HG02884 (cell line): ENCODE measurements around the gene DGKD.

Experiments
- ATAC-seq: cut with Tn5 transposase; IDR thresholded peaks from one replicate; pipeline ENCODE4 v1.9.1; 2021; ENCODE audit warnings: mild to moderate bottlenecking, moderate library complexity; ENCODE audit not compliant: unreplicated experiment

The DGKD gene, protein sequence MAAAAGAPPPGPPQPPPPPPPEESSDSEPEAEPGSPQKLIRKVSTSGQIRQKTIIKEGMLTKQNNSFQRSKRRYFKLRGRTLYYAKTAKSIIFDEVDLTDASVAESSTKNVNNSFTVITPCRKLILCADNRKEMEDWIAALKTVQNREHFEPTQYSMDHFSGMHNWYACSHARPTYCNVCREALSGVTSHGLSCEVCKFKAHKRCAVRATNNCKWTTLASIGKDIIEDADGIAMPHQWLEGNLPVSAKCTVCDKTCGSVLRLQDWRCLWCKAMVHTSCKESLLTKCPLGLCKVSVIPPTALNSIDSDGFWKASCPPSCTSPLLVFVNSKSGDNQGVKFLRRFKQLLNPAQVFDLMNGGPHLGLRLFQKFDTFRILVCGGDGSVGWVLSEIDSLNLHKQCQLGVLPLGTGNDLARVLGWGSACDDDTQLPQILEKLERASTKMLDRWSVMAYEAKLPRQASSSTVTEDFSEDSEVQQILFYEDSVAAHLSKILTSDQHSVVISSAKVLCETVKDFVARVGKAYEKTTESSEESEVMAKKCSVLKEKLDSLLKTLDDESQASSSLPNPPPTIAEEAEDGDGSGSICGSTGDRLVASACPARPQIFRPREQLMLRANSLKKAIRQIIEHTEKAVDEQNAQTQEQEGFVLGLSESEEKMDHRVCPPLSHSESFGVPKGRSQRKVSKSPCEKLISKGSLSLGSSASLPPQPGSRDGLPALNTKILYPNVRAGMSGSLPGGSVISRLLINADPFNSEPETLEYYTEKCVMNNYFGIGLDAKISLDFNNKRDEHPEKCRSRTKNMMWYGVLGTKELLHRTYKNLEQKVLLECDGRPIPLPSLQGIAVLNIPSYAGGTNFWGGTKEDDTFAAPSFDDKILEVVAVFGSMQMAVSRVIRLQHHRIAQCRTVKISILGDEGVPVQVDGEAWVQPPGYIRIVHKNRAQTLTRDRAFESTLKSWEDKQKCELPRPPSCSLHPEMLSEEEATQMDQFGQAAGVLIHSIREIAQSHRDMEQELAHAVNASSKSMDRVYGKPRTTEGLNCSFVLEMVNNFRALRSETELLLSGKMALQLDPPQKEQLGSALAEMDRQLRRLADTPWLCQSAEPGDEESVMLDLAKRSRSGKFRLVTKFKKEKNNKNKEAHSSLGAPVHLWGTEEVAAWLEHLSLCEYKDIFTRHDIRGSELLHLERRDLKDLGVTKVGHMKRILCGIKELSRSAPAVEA

DNA sequence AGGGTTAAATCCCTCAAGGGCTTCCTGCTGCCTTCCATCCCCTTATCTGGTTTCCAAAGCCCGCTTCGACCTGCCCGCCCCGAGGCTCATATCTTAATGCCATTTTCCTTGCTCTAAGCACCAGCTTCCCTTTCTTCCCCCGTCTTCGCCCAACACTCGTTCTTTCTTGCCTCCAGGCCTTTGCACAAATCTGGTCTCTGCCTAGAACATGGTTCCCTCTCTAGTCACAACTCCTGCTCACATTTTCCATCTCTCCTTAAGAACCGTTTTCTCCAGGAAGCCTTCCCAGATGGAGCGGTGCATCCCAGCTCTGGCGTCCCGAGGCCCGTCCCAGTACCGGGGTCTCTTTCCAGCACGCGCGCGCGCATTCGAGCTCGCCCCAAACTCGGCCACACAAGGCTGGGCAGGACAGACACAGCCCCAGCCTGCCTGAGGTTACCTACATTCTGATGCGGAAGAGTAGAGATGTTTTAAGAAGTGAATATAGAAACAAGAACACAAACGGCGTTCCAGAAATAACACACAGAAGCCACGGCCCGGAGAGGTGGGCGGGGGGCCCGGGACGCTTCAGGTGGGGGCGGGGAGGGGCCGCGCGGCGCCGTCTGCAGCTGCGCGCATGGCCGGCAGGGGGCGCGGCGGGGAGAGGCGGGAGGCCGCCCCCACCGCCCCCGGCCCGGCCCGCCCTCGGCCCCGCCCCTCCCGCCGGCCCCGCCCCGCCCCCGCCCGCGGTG lies at the start of gene DGKD:
Gene DGKD, plus strand, starts transcription at position 726 of the 731 bp plus-strand sequence. CDS start 25 bp downstream, outside the sequence.
- ATAC-seq = peak; percentile 47

DNA sequence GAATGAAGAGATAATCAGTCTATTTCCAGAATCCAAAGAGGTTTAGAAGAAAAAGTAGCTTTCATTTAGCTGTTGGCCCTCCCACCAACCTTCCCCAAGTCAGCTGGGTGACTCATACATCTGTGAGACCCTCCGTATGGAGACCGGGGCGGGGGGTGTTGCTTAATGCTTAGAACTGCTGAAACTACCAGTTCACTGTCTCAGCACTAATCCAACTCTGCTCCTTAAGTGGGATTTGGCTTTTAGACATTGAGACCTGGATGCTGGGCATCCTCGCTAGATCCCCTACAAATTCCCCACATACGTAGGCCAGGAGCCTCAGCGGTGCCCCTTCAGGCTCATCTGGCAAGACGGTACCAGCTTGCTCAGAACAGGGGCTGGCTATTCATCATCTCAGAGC lies 46.7 kb upstream of the DGKD start, which contains the start of gene SAG:
Gene SAG, plus strand, starts transcription at position 252 of the 400 bp plus-strand sequence. CDS start 1,374 bp downstream, outside the sequence.
- ATAC-seq = no peak

DNA sequence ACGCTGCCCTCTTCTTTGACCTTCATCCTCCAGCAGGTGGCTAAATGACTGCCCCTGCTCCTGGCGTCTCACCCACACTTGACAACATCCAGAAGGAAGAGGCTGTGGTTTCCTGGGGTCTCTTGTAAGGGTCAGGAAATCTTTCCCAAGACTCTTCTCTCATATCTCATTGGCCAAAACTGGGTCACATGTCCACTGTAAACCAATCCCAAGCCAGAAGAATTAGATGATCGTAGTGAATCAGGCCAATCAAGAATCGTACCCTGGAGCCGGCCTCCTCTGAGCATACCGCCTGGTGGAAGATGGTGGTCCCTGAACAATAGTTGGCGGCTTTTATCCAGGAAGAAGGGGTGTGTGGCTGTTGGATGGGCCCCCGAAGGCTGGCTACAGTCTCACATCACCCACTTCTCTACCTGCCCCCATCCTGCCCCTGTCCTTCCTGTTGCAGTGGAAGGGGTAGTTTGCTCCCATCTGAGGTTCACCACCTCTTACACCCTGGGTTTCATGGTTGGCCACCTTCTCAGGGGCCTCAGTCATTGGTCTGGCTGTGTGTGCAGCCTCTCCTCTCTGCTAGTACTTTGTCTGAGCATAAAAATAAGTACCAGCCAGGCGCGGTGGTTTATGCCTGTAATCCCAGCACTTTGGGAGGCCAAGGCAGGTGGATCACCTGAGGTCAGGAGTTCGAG lies 42.9 kb upstream of the DGKD start:
- no peak for ATAC-seq

DNA sequence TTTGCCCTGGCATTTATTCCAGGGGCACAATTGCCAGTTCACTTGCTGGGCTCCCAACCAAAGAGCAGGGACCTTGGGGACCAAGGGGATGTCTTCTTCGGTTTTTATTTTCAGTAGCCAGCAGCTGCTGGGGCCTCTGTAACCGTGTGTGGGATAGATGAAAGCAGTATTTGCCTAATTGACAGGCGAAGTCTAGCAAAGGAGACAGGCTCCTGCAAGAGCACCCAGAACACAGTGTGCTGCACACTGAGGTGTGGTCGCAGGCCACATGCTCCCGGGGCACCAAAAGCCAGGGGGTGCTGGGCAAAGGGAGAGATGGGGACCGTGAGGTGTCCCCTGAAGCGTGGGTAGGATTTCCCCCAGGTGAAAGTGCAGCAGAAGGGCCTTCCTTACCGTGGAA lies 41.4 kb upstream of the DGKD start:
- ATAC-seq = no peak

DNA sequence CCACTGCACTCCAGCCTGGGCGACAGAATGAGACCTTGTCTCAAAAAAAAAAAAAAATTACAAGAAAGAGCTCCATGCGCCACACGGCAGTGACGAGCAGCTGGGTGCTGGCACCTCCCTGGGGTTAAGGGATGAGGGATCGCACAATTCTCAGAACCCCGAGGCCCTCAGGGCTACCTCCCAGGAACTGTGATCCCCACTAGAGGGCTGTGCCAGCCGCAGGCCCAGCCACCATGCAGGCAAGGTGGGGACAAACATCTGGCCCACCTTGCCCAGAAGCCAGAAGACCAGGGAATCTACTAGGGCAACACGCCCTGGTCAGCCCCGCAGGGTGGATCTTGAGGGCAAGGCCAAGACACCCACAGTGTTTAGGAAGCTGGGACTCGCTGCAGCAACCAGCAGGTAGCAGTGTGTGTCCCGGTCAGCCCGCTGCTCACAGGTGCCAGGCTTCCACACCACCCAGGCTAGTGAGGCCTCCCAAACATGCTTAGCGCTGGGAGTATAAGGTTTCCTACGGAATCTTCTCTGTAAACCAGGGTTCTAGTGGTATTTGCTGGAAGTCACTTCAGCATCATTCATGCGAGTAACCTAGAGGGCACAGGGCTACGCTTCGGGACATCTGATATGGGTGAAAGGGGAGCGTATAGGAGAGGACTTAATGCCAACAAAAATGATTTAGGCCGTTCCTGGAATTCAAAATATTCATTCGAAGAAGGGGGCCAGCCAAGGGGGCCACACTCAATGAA lies 39.9 kb upstream of the DGKD start:
- no peak for ATAC-seq

DNA sequence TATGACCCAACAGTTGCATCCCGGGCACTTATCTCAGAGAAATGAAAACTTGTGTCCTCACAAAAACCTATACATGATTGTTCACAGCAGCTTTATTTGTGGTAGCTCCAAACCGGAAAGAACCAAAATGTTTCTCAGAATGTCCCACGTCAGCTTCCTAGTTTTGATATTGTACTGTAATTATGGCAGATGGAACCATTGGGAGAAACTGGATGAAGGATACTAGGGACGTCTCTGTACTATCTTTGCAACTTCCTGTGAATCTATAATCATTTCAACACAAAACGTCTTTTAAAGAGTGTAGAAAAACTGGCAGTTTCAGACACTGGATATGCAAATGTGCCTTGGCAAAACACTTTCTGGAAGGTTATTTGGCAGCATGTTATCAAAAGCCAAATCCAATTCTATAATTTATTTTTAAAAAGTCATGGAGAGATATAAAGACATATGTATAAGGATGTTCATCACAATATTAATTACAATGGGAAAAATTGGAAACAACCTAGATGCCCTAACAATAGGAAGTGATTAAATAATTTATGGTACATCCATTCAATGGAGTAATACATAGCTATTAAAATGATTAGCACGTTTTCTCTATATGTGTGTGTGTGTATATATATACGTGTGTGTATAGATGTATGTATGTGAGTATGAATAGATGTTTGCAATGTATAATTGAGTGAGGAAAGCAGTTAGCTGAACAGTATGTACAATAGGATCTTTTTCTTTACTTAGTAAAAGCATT lies 36.9 kb upstream of the DGKD start:
- no peak for ATAC-seq

DNA sequence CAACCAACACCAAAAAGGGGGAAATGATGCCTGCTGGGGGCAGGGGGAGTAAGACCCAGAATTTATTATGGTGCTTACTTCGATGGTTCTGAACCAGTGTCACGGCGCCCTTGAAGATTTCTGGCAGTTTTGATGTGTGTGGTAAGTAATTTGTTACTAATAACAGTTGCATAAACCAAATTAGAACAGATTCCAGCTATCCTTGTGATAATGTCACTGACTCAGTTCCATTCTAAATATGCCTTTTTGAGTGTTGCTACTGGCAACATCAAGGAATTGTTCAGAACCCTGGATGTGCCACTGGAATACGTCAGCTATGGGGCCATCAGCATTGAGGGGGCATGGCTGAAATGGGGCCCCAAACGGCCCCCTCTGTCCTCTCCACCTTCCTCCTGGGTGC lies 35.0 kb upstream of the DGKD start:
- no peak for ATAC-seq

DNA sequence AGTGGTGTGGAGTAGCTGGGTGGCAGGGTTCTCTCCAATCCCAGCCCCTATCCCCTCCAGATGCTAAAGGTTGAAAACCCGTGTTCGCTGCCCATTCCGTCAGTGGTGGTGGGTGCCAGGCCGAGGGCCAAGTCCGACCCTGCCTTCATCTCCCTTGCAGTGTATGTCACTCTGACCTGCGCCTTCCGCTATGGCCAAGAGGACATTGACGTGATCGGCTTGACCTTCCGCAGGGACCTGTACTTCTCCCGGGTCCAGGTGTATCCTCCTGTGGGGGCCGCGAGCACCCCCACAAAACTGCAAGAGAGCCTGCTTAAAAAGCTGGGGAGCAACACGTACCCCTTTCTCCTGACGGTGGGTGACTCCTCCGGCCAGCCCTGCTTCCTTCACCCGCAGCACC lies 33.8 kb upstream of the DGKD start:
- no peak for ATAC-seq

DNA sequence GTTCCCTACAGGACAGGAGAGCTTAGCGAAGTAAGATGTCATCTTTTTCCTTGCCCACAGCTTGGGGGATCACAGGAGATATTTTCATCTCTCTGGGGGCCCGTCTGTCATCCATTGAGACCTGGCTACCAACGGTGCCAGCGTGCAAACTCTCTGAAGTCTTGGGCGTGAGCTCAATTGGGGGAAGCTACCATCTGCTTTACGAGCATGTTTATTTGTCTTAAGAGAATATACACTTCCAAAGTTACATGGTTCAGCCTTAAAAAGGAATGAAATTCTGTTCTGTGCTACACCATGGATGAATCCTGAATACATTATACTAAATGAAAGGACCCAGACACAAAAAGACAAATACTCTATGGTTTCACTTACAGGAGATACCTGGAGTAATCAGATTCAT lies 33.1 kb upstream of the DGKD start:
- no peak for ATAC-seq

DNA sequence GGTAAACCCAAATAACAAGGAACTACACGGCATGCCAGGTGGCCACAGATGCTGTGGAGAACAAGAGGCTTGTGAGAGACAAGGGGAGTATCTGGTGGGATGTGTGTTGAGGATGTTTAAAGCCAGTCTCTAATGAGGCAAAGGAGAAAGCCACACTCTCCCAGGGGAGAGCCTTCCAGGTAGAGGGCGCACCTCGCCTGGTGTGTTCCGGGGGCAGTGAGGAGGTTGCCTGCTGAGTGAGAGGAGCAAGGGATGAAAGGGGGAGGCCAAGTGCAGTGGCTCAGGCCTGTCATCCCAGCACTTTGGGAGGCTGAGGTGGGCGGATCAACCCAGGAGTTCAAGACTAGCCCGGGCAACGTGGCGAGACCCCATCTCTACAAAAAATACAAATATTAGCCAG lies 30.4 kb upstream of the DGKD start:
- ATAC-seq = no peak

DNA sequence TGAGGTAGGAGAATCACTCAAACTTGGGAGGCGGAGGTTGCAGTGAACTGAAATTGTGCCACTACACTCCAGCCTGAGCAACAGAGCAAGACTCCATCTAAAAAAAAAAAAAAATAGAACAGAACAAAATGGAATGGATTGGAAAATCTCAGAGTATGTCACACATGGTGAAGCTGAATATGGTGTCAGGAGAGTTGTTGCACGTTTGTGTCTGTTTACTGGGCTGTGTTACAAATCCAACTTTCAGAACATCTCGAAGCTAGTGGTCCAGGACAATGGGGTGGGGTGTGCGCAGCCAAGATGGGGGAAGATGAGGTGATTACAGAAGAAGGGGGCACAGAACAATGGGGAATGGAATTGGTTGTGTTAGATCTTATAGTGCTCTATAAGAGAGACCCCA lies 29.0 kb upstream of the DGKD start:
- ATAC-seq = no peak

DNA sequence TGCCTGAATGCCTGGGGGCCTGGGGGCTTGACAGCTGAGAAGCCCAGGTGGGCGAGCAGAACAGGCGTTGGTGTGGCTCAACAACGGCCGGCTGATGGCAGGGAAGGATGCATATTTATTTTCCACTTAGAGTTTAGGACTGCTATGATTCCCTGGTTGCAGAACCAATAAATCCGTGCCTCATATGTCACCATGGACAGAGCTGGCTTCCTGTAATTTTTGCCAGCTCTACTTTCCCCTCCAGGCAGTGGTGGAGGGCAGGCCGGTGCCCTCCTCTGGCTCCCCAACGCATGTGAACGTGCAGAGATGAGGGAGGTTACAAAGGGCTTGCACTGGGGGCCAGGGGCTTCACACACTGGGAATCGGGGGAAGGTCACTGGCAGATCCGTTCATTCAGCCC lies 28.5 kb upstream of the DGKD start:
- ATAC-seq = no peak

DNA sequence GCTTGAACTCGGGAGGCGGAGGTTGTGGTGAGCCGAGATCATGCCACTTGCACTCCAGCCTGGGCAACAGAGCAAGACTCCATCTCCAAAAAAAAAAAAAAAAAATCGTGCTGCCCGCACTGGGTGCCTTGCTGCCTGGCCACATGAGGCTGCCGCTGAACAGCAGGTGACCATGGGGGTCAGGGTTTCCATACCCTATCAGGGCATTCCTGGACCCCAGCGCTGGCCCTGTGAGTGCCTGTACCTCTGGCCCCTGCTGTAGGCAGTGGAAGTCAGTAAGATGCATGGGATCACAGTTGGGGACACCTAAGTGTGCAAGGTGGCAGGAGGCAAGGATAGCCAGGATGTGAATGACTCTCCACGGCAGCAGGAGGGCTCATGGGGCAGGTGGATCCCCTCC lies 27.8 kb upstream of the DGKD start:
- no peak for ATAC-seq

DNA sequence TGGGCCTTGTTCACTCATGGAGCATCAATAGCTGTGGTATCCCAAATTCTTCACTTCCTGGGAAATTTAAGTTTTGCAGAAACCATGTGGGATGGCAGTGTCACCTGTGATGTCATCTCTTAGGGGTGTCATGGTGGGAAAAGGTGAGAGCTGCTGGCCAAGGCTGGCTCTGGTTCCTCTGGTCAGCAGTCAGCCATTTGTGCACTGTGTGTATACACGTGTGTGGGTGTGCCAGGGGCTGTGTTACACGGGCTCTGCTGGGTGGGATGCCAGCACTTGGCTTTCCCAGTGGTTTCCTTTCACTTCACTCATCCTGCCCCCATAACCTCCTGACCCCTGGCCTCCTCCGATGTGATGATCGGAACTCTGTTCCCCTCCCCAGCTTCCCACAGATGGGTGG lies 25.4 kb upstream of the DGKD start:
- ATAC-seq = no peak

DNA sequence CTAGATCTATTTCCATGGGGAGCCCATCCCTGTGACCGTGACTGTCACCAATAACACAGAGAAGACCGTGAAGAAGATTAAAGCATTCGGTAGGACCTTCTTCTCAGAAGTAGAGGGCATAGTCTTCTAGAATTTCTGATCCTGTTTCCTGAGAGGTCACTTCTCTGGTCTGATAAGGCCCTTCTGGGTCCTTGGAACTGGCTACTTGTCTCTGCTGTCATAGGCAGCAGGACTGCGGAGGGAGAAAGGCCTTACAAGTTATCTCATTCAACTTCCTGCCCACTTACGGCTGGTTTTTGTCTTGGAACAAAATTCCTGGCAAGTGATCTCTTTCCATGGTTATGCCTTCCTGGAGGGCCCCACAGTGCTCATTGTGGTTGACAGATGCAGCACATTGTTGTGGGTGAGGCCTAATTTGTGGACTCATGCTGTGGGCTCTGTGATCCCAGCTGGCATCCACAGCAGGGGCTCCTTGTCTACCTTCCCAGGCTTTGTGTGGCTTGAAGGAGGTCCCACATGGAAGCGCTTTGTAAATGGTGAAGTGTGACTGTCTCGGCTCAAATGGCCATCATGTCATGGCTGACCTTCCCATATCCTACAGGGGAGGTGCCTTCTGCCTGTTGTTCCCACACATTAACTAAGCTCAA lies 24.7 kb upstream of the DGKD start:
- no peak for ATAC-seq

DNA sequence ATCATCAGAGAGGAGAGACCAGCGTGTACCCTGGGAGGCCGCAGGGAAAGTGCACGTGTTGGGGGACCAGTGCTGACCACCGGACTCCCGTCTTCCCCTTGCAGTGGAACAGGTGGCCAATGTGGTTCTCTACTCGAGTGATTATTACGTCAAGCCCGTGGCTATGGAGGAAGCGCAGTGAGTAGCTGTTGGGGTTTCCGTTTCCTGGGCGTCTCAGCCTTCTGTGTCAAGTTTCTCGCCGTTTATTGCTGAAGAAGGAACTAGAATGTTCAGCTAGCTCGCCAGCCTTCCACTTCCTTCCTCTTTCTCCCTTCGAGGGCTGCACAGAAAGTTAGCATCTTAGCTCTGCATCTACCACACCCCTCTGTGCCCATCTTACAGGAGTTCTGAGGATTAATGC lies 22.8 kb upstream of the DGKD start:
- ATAC-seq = peak; percentile 83

DNA sequence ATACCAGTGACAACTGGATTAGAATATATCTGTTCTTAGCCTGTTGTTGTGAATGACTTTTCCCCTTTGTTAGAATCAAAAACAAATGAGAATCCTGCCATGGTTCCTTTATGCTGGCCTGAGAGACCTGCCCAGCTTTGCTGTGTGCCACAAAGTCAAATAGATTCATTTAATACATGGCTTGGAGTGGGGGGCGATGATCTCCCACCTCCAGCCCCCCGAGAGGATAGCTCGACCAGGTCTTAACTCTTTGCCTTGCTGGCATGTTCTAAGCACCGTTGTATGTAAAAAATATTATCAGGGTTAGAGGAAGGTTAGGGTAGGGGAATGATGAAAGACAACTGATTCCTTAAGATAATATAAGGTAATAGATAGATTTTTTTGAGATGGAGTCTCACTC lies 22.2 kb upstream of the DGKD start:
- ATAC-seq = no peak

DNA sequence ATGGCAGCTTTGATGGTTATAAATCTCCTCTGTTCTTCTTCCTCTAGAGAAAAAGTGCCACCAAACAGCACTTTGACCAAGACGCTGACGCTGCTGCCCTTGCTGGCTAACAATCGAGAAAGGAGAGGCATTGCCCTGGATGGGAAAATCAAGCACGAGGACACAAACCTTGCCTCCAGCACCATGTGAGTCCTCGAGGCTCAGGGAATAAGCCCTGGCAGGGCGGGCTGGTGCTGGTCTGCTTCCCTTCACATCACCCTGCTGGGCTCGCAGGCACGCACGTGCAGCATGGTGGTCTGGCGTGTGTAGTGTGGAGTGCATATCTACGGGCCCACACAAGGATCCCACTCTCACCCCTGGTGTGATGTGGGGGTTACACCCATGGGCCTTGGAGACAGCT lies 19.4 kb upstream of the DGKD start:
- ATAC-seq = no peak
